GM19395 (cell line): Measurements from ENCODE around the gene IL1R1.

ENCODE experiments used
- ATAC-seq: cut with Tn5 transposase; IDR thresholded peaks from one replicate; pipeline ENCODE4 v1.9.1; 2021; ENCODE audit warnings: mild to moderate bottlenecking, moderate library complexity; ENCODE audit not compliant: unreplicated experiment

Gene IL1R1

DNA sequence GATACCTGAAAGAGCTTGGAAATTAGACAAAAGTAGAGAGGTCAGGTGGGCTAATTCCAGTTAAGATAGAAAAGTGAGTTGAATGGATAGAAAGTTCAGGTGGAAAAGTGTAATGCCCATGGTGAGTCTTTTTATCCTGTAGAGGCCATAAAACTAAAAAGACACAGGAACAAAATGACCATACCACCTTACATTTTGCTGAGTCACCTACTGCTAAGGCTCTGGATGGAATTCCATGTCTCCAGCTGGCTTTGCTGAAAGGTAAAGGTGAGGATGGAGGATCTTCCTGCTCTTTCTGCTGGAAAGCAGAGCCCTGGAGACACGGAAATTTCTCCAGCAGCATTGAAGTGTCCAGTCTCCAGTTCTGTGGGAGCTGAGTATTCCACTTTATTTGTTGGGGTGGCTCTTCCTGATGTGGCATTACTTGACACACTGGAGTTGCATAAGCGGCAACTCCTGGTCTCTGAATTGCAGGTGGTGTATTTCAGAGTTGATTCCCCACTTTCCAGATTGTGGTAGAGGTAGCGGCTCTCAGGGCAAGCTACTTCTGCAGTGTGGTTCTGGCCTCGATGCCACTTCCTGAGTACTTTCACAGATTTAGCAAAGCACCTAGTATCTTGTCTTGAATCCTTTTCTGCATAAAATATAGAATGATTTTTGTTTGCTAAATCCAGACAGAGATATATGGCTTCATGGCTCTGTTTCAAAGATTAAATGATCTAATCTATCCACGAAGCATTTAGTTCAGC is 55.0 kb downstream of the IL1R1 start:
- ATAC-seq = no peak

DNA sequence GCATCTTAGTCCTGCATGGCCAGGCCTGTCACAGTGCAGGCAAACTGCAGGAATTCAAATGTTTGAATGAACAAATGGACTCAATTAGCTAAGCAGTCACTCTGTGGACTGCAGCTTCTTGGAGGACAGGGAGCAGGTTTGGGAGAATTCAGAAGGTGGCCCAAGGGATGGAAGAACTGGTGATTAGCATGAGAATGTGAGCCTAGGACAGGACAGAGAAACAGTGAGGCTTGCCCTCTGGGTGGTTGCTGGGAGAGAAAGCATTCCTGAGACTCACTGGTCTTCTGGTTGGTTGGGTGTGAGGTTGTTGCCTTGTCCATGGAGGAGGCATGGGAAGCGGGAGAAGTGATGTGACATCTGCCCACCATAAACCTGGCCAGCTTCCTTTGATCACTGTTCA is 58.0 kb downstream of the IL1R1 start:
- no peak for ATAC-seq

DNA sequence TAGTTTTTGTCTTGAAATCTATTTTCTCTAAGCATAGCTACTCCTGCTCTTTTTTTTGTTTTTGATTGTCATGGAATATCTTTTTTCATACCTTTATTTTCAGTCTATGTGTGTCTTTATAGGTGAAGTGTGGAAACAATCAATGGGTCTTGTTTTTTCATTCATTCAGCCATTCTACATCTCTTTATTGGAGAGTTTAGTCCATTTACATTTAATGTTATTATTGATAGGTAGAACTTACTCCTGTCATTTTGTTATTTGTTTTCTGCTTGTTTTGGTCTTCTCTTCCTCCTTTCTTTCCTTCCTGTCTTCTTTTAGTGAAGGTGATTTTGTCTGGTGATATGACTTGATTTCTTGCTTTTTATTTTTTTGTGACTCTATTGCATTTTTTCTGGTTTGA is 62.1 kb downstream of the IL1R1 start:
- ATAC-seq = no peak

DNA sequence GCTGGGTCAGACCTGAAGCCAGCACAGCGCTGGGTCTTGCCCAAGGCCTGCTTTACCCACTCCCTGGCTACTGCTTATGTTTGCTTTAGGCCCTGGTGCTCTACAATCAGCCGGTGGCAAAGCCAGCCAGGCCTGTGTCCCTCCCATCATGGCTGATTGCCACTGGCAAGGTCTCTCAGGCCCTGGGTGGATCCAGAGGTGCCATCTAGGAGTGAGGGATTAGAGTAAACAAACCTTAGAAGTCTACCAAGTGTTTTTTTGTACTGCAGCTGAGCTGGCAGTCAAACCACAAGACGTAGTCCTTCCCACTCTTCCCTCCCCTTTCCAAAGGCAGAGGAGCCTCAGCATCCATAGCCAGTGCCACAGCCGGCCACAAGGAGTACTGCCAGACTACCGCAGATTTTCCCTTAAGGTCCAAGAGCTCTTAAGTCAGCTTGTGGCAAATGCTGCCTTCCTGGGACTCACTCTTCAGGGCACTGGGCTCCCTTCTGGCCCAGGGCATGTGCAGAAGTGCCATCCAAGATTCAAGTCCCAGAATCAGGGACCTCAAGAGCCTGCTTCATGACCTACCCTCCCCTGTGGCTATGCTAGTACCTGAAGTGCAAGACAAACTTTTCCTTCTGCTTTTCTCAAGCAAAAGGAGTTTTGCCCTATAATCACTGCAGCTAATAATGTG is 64.3 kb downstream of the IL1R1 start:
- no peak for ATAC-seq

DNA sequence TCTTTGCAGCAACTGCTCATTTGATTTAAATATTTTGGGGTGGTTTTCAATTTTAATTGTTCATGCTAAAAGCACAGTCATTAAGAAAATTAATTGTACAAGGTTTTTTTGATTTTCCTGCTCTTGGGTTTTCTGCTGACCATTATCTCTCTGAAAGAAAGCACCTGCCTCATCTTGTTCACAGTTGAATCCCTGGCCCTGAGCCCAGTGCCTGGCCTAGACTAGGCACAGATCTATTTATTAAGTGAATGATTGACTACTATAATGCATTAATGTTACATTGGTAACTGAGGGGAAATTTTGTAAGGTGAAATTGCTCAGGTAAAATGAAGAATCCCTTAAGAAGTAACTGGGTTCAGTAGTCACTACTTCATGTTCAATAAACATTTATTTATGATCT is 66.2 kb downstream of the IL1R1 start:
- ATAC-seq = no peak

DNA sequence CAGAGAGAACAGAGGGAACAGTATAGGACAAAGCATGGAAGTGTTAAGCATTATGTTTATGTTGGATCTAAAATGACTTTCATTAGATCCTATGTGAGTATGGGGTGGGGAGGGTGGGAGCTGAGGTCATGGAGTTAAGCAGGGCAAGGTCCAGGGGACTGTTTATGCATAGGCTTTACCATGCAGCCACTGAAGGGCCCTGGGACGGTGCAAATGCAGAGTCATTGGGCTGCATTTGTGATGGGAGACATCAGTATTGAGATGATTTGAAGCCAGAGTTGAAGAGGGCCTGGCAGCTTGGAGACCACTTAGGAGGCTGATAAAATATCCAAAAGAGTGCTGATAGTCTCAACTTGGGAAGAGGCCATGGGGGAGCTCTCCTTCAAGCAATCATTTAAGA is 66.9 kb downstream of the IL1R1 start:
- ATAC-seq = no peak

DNA sequence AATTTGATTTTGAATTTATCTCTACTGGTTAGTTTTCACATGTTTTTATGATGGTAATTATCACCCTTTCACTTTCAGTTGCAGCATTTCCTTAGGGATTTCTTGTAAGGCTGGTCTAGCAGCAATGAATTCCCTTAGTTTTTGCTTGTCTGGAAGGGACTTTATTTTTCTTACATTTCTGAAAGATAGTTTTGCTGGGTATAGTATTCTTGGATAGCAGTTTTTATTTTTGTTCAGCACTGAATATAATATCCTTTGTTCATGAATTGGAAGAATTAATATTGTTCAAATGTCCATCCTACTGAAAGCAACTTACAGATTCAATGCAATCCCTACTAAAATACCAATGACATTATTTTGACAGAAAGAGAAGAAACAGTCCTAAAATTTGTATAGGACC is 74.5 kb downstream of the IL1R1 start:
- no peak for ATAC-seq

DNA sequence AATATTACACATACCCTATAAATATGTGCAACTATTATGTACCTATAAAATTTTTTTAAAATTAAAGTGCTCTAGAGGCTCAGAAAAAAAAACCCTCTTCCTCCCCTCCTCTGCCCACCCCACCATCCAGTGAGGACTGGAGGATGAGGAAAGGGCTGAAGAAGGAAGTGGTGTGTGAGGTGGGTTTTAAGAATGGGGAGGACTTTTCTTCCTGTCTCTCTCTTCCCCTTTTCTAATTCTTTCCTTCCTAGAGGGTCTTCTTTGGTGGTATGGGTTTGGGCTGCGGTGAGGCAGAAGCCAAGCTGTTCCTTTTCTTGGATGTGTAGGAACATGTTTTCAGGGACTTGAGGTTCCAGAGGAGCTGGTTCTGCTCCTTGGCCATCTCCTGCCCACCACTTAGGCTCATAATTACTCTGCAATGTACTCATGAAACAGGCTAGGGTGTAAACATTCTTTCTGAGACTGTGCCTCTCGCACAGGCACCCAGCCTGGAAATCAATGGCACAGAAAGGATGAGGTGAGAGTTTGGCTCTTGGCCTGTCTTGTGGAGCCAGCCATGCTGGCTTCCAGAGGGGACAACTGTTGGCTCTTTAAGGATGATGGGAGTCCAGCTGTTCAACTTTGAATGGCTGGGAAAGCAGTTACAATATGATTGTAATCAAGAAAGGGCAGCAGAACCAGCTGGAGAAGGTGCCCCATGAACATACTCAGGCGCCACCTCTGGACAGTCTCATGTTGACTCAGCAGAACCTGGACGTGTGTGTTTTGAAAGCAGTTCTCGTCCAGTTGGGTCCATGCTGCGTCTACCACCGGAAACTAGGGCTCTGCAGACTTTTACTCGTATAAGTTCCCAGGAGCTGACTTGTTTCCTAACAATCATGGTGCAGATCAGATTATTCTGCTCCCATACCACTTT is 82.5 kb downstream of the IL1R1 start:
- no peak for ATAC-seq

DNA sequence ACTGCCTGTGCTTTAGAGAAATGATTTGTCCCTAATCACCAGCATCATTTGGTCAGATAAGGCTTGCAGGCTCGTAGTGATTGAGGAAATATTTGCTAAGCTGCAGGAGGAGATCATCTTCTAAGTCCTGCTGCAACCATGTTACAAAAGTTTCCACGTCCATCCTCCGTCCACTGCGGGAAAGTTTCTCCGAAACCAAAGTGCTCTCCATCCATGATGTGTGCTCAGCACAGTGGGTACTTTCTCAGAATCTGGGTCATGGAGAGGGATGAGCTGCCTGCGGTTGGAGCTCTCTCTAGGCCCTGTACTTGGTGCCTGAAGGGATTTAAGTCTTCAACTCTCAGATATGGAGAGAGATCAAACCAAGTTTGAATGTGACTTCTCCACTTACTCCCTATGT is 83.6 kb downstream of the IL1R1 start:
- ATAC-seq = no peak

DNA sequence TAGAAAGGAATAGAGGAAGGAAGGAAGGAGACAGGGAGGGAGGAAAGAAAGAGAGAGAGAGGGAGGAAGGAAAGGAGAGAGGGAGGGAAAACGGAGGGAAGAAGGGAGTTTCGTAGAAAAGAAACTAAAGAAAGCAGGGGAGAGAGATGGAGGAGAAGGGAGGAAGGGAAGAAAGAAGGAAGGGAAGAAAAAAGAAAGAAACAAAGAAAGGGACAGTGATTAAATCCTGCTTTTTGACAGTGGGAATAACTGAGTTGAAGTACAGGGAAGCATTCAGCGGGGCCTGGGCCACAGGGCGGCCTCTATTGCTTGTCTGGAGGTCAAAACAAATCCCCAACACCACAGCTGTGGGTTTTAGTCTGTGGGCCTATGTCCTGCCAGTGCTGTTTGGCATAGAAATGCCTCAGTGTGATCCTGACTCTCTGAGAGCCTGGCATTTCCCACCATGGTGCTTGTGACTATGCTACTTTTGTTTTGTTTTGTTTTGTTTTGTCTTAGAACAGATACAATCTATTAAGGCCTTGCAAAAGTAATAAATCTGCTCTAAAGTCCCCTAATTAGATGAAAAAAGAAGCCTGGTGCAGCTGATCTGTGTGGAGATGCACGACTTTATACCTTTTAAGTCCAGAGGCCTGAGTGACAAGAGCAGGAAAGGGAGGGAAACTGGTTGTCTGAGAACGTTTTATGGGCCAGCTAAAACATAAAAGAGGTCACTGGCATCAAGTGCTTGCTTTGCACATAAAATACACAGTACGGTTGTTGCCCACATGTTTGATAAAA is 84.3 kb downstream of the IL1R1 start:
- no peak for ATAC-seq

DNA sequence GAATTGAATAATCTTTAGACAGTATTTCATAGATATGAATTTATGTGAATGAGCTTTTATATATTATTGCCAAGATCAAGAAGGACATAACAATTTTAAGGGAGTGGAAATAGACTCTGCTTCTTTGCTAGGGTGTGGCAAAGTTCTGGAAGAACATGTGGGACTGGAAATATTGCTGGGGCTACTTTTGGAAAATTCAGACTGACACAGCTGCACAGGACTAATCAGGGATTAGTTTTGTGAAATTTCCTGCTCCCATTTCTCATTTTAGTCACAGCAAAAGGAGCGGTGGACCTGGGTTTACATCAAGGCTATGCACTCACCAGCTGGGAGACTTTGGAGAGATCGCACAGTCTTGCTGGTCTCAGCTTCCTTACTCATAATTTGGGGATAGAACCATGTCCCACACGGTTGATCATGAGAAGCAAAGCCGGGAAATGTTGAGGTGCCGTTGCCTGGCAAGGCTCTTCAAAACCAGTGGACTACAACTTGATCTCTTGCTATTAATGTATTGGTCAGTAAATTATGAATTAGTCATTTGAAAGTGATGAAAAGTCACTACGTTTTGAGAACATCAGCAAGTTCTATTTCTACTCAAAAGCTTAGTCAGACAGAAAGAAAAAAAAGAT is 86.7 kb downstream of the IL1R1 start:
- no peak for ATAC-seq
